ENCODE measurements around the gene UNC13A.
A peak's percentile ranks its signal among the peaks of the same experiment; 100 is the strongest.
"Not testable (repeated sequence)": the region's sequence is repeated elsewhere in the genome, so short reads cannot be mapped to it uniquely, and the experiment has no call there.

The UNC13A gene

DNA sequence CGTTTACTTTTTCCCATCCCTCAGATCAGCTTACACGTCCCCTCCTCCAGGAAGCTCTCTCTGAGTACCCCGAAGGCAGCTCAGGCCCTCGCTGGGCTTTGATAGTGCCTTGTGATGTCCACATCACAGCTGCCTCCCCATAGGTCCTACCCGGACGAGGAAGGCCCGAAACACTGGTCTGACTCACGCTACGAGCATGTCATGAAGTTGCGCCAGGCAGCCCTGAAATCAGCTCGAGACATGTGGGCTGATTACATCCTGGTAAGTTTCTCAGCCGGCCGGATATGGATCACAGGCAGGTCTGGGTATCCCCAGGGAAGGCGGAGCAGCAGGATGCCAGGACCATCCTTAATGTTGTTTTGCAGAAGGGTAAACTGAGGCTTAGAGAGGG is 128.0 kb downstream of the UNC13A start:
- no peak for DNase-seq

DNA sequence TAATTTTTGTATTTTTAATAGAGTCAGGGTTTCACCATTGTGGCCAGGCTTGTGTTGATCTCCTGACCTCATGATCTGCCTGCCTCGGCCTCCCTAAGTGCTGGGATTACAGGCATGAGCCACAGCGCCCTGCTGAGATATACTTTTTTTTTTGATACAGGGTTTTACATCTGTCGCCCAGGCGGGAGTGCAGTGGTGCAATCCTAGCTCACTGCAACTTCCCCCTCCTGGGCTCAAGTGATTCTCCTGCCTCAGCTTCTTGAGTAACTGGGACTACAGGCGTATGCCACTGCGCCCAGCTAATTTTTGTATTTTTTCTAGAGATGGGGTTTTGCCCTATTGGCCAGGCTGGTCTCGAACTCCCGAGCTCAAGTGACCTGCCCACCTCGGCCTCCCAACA is 130.7 kb downstream of the UNC13A start:
- DNase-seq, result no peak

GRCh38 chr19:17556995-17557394 is 131.2 kb downstream of the UNC13A start:
- no peak for DNase-seq

- peak; percentile 26 for DNase-seq
Observed at GRCh38 chr19:17555929-17556813, 132.0 kb downstream of the UNC13A start.

GRCh38 chr19:17555480-17555928 is 132.7 kb downstream of the UNC13A start, which contains the start of gene COLGALT1:
Gene COLGALT1, plus strand, starts transcription at chr19:17555649. Its CDS starts 65 bp downstream, at chr19:17555714.
- peak; percentile 99 for DNase-seq

DNA sequence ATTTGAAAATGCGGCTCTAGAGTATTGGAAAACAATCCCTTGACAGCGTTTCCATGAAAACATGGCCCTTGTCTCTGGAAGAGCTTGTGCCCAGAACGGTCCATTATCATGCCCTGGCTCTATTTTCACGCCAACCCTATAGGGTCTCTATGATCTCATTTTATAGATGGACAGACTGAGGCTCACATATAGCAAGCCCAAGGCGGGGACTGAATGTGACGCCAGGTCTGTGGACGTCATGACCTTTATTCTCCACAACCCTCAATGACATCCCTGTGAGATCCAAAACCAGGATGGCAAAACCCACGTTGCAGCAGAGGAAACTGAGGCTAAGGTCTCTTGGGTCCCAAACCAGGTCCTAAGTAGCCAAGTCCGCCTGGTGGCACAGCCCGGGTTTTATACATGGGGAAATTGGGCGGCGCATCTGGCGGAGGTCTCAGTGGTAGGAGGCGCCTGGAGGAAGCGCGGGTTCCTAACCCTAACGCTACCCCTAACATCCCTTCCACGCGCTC is 133.1 kb downstream of the UNC13A start:
- no peak for DNase-seq

- no peak for DNase-seq
Observed at GRCh38 chr19:17553256-17553655, 134.9 kb downstream of the UNC13A start.

GRCh38 chr19:17552735-17553134 is 135.4 kb downstream of the UNC13A start:
- not testable (repeated sequence) for DNase-seq
